Activated CD8-positive, alpha-beta memory T cell treated with anti-CD3 and anti-CD28 coated beads, Interleukin-2, amount 50 U/mL, for 24 hours (primary cell): ENCODE data around the gene STMP1.

Experiments used
- DNase-seq: peaks from one replicate; pipeline ENCODE4 v3.0.0-alpha.2; 2020; ENCODE audit errors: extremely low read depth

STMP1 gene

DNA sequence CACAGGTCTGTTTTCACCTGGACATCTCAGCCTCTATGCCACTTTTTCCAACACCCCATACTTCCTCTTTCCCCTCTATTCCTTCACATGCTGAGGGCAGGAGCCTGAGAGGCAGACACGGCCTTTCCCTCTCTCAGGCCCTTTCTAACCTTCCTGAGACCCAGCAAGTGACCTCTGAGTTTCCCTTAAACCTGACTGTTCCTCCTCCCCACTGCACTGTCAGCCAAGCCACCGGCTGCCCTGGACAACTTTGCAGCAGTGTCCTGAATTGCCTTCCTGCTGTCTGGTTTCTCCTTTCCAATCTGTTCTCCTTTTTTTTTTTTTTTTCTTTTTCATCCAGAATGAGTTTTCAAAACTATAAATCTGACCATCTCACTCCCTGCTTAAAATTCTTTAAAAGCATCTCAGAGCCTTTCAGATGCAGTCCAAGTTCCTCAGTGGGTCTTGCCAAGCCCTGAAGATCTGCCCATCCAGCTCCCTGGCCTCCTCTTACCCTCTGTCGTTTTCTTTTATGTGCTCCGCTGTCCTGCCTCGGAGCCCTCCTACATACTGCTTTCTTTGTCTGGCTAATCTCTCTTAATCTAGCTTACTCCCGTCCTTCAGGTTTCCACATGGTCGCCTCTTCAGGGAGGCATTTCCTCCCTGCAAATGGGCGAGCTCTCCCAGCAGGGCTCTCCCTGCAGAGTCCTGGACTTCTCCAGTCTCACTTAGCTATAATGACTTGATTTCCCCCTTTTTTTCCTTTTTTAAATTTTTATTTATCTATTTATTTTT, 35.1 kb downstream of the STMP1 start:
- no peak for DNase-seq

- DNase-seq: no peak
Measured at GRCh38 chr7:135704074-135704473, 41.8 kb downstream of the STMP1 start.

GRCh38 chr7:135704698-135705097, 42.4 kb downstream of the STMP1 start:
- no peak for DNase-seq

DNA sequence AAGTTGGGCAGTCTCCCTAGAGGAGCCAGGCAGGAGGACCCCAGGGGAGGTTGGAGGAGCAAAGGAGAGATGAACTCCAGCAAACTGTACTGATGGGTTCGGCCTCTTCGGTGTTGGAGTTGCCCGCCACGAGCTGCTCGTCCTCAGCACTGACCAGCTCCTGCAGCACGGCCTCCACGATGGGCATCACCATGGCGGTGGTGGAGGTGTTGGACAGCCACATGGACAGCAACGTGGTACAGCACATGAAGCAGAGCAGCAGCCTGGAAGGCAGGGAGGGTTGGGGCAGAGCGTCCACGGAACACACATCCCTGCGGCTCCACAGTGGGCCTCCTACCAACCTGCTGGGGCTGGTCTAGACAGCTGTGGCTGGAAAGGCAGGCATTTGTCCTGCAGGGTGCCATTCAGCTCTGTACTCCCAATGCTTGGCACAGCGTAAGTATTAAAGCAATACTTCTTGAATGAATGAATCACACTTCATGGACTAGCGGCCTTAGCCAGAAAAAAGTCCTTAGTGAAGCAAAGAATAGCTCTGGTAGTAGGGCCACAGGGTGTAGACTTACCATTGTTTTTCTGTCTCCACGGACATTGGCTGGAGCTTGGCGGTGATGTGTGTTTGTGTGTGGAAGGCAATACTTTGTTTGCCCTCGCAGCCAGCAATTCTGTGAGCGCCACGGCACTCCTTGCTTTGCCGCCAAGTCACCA, 43.9 kb downstream of the STMP1 start:
- DNase-seq: no peak

- no peak for DNase-seq
Measured at GRCh38 chr7:135706858-135707569, 44.7 kb downstream of the STMP1 start.

DNA sequence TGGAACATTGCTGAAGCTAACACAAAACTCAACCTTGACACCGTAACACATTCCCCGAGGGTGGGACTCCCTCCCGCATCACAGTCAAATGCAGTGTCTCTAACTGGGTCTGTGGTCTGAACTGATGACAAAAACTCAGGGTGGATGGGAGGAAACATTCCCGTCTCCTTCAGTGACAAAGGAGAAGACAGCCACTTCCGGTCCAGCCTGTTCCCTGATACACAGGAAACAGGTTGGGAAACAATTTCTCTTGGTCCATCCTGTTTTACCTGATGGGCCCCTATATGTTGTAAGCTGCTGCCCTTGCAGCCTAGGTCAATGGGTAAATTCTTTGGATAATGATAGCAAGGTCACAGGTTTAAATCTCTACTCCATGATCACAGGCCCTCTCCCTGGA, 45.3 kb downstream of the STMP1 start:
- no peak for DNase-seq

DNA sequence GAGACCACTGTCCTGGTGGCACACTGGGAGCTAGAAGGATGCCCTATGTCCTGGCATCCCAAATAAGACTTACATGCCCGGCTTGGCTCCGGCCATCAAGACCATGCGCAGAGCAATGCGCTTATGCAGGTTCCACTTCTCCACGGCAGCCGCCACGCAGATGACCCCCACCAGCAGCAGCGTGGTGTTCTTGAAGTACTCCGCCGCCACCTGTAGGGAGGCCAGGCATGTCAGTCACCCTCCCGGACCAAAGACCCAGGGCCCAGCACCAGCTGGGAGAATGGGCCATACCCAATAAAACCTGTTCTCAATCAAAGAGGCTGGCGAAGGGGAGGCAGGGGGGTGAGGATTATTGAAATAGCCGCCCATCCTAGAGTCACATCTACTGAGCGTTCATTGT, 45.7 kb downstream of the STMP1 start:
- no peak for DNase-seq

DNA sequence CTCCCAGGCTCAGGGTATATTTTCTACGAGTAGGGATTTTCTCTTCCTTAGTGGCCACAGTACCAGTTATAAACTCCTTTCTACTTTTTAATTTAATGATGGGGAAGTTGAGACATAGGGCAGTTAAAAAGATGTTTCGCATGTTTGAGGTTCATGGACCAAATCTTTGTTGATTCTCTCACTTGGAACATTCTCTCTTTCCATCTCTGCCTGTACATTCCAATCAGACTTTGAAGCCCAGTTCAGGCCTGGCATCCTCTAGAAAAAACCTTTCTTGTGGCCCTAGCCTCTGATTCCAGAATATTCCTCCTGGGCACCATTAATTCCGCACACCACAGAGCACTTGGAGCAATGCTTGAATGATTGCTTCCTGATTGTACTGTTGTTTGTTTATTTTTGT, 47.2 kb downstream of the STMP1 start:
- no peak for DNase-seq

GRCh38 chr7:135710417-135711138, 48.3 kb downstream of the STMP1 start:
- DNase-seq: no peak

- DNase-seq: no peak
Measured at GRCh38 chr7:135711139-135711469, 48.8 kb downstream of the STMP1 start.

GRCh38 chr7:135712182-135712782, 50.0 kb downstream of the STMP1 start:
- no peak for DNase-seq

DNA sequence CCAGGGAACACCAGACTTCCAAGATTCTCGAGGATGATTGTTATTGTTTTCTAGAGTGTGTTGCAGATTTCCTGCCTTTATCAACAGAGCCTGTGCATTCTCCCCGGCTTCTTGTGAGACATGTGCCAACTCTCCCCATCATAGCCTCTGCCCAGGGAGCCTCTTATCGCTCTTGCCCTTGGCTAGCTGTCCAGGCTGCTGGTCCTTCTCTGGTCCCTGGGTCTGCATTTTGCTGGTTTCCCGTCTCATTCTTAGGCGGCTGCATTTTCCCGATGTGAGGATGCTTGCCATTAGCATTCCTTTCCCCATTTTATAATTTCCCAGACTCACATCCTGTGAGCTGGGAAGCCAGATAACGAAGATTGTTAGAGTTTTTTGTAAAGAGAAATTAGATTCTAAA, 50.5 kb downstream of the STMP1 start:
- DNase-seq: no peak

GRCh38 chr7:135713836-135714470, 51.6 kb downstream of the STMP1 start:
- DNase-seq: no peak

DNA sequence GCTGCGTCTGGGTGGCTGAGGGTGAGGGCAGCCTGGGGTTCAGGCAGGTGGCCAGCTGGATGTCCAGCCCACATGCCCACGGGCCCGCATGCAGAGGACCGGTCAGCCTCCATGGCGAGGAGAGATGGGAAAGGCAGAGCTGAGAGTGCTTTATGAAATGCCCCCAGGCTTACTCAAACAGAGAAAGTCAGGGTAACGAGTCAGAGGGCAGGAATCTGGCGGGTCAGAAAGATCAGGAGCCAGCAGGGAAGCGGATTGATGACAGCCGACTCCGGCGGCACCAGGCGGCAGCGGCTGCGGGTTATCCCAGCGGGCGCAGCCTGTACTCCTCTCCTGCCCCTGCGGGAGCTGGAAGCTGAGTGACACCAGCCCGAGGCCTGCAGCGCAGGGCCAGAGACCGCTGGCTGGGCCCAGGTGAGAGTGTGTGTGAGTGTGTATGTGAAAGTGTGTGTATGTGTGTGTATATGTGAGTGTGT, 52.3 kb downstream of the STMP1 start:
- DNase-seq: no peak

DNA sequence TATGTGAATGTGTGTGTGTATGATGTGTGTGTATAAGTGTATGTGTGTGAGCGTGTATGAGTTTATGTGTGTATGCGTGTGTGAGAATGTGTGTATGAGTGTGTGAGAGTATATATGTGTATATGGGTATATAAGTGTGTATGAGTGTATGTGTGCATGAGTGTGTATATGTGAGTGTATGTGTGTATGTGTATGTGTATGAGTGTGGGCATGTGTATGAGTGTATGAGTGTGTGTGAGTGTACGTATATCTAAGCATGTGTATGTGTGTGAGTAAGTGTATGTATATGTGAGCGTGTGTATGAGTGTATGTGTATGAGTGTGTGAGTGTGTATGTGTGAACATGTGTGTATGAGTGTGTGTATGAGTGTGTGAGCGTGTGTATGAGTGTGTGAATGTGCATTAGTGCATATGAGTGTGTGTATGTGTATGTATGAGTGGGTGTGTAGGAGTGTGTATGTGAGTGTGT, 52.8 kb downstream of the STMP1 start:
- DNase-seq: no peak

DNA sequence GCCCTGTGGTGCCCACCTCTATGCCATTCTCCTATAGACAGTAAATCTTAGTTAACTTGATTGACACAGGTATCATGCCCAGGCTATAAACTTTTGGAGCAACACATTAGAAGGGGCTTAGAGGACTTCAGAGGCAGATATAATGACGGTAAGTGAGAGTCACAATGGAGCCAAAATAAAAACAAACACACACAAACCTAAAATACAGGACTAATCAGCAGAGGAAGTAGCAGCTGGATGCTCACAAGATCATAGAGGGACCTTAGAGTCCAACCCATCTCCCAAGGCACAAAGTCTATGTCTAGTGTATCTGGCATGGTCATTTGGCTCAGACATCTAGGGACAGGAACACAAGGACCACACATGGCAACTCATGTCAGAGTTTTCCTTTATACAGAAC, 53.4 kb downstream of the STMP1 start:
- no peak for DNase-seq

- no peak for DNase-seq
Measured at GRCh38 chr7:135716677-135717238, 54.4 kb downstream of the STMP1 start.

DNA sequence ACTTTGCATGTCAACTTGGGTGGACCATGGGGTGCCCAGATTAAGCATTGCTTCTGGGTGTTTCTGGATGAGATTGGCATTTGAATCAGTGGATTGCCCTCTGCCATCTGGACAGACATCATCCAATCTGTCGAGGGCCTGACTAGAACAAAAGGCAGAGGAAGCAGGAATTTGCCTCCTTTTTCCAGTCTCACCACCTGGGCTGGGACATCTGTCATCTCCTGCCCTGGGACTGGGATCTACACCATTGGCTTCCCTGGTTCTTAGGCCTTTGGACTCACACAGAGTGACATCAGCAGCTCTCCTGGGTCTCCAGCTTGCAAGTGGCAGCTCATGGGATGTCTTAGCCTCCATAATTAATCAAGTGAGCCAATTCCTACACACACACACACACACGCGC, 55.4 kb downstream of the STMP1 start:
- DNase-seq: no peak

- no peak for DNase-seq
Measured at GRCh38 chr7:135718219-135718618, 55.9 kb downstream of the STMP1 start.

DNA sequence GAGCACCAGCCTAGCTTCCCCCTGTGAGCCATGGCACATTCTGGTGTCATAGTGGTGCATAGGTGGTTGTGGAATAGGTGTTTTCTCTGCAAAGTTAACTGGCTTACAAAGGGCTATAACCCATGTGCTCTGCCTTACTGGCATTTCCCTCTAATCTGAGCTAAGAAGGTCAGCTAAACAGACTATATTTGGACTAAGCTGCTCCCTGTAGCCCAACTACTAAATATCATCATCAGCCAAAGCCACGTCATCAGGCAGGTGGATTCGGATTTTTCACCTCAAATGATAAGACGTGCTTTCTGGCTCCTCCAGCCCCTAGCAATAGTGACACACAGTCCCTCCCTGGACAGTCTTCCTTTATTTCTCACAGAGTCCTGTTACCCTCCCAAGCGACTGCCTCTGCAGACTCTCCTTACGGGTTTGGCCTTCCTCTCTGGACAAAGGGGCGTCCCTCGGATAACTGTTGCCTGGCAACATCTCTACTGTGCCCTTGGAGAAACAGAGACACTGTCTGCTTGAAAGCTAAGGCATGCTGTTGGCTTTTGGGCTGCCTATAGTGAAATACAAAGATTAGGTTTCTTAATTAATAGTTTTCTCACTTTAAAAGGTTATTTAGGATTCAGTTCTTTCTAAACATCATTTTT, 56.6 kb downstream of the STMP1 start:
- DNase-seq: no peak
